IPS-NIHi7 (cell line): Measurements from ENCODE around the gene TMEM158.

Experiments
- DNase-seq: peaks from one replicate; pipeline ENCODE4 v3.0.0; 2012; ENCODE audit warnings: mixed read lengths; ENCODE audit errors: extremely low spot score

TMEM158 gene

DNA sequence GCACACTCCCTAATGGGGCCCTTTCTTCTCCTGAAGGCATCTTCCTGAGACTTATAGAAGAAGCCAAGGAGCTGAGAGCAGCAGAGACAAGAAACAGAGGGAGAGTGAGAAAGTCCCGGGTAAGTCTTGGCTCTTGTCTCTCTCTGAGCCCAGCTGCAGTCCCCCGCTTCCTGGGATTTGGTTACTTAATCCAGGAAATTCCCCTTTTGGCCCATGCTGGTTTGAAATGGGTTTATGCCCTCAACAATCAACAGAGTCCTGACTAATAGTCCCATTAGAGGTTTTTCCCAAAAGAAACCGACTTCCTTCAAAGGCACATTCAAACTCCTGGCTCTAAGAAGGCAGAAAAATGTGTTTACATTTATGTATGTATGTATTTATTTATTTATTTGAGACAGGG is 22.0 kb downstream of the TMEM158 start:
- DNase-seq, result no peak

DNA sequence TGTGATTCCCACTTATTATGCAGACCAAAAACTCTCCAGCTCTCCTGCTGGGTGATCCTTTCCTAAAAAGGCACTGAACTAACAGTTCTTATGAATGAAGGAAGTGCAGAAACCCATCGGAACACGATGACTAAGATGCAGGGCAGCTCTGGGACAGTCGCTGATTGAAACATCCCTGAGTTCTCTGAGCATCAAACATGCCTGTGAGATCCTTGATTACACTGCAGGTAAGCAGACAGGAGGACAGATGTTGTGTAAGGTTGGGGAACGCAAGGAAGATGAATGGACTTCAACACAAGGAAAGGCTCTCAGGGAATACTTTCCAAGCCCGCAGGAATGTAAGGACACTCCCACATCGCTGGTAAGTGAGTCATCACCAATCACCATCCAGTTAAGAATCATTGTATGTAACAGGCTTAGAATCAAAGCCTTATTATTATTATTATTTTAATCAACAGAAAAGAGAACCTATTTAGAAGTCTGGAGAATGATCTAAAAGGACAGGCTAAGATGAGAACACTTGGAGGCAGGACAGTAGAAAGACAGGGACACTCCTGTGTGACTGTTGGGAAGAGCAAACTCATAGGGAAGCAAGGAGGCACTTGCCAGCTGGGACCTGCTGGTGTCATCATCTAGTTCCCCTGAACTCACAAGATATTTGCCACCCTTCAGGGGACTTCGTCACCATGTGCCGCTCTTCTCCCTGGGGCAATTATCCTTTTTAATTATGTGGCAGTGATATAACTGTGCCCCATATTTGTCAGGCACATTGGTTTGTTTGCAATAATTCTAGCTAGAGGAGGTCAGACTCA is 26.0 kb downstream of the TMEM158 start:
- DNase-seq, result peak; percentile 66

DNA sequence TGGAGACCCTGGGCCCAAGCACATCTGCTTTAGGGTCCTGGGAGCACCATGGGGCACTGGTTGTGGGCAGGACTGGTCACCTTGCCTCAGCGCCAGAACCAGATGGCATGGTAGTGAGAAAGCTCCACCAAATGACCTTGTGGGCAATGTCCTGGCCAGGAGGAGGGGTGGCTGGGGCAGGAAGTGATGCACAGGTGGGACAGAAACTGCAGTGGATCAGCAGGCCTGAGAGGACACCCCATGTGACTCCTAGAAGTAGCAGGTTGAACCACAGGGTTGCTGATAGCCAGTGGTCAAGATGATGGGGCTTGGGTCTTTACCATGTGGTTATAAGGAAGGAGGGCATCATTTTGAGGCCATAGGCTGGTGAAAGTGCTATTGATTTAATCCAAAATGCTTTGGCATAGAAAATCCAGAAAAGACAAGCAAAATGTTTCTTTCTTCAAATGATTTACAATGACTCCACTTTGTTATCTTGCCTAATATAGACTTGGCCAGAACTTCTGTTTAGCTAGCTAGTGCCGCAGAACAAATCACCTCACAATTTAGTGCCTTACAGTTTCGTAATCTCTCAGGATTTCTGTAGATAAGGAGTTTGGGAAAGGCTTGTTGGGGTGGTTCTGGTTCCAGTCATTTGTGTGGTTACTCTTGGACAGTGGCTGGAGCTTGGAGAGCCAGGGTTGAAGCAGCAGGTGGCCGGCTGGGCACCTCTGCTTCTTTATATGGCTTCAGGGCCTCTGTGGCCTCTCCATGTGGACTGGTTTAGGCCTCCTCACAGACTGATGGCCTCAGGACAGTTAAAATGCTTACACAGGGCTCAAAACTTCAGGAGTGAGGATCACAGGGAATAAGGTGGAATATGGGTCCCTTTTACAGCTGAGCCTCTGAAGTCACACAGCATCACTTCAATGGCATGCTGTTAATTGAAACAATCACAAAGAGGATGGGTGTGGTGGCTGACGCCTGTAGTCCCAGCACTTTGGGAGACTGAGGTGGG is 27.5 kb downstream of the TMEM158 start:
- no peak for DNase-seq

- DNase-seq, result no peak
These were observed 31.3 kb downstream of the TMEM158 start for GRCh38 chr3:45194791-45195190.

- DNase-seq, result no peak
These were observed 34.1 kb downstream of the TMEM158 start for GRCh38 chr3:45191924-45192417.

- no peak for DNase-seq
These were observed 34.7 kb downstream of the TMEM158 start for GRCh38 chr3:45191424-45191823.

DNA sequence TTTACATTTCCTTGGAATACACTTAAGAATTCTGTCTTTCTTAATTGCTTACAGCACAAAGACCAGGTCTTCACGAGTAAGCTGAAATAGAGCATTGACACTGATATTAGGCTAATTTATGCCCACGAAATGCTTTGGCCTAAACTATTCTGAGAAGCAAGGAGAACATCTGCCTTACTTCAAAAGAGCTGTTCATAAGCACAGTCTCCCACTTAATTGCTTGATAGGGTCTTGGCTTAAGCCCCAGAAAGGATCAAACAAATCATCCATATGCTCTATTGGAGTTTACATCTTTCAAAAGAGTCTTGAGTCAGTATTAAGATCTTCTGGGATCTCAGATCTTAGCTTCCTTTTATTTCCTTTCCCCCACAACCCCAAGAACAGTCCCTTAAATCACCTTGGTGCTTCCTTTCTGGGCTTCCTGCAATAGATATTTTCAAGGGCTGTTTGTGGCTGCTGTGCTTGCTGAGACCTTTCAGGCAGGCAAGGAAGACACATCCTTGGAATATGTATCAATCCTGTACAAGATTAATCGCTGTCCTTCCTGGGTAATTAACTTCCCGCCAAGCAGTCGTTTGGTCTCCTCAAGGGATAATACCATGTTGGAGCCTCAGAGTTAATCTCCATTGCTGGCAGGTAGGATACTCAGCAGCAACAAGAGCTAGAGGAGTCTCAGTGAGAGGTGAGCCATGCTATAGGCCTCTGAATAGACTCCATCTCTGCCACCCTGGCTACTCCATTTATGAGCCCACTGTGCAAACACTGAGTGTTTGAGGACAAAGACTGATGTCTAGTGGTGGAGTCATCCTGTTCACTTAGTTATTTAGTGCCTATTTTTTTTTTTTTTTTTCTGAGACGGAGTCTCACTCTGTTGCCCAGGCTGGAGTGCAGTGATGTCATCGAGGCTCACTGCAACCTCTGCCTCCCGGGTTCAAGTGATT is 37.1 kb downstream of the TMEM158 start:
- DNase-seq, result no peak

DNA sequence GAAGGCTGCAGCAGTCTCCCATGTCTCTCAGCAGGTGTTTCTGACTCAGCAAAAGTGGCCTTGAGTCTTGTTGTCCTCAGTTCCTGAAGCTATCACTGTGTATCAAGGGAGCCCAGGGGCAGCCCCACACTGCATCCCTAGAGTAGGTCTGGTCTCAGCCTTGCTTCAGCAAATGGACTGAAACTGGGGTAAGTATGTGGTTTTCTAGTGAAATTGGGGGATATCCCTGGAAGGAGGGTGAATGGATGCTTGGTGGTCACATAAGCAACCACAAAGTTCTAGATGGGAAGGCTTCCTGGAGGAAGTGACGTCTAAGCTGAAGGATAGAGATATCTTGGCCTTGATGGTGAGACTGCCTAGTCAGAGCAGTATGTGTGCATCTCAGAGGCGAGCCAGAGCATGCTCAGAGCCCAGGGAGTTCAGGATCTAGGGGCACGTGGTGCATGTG is 38.4 kb downstream of the TMEM158 start:
- DNase-seq, result no peak

GRCh38 chr3:45186871-45187270 is 39.2 kb downstream of the TMEM158 start:
- DNase-seq, result no peak

GRCh38 chr3:45185461-45185860 is 40.6 kb downstream of the TMEM158 start:
- DNase-seq, result no peak

- DNase-seq, result no peak
These were observed 41.0 kb downstream of the TMEM158 start for GRCh38 chr3:45185052-45185451.

DNA sequence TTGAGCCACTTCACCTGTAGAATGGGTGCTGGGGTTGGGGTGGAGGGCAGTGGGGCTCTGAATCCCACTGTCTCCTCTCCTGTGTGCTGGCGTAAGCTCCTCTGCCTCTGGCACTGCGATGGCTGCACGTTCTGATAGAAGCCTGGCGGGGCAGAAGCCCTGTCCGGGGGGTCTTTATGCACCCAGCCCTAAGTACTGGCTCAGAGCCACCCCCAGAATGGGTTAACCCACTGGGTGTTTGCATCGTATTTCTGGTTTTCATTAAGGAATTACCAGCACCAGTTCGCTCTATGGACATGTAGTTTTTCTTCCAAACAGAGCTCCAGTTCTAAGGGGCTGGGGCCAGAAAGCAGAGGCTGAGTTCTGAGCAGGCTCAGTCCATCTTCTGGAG is 42.2 kb downstream of the TMEM158 start:
- DNase-seq, result no peak

DNA sequence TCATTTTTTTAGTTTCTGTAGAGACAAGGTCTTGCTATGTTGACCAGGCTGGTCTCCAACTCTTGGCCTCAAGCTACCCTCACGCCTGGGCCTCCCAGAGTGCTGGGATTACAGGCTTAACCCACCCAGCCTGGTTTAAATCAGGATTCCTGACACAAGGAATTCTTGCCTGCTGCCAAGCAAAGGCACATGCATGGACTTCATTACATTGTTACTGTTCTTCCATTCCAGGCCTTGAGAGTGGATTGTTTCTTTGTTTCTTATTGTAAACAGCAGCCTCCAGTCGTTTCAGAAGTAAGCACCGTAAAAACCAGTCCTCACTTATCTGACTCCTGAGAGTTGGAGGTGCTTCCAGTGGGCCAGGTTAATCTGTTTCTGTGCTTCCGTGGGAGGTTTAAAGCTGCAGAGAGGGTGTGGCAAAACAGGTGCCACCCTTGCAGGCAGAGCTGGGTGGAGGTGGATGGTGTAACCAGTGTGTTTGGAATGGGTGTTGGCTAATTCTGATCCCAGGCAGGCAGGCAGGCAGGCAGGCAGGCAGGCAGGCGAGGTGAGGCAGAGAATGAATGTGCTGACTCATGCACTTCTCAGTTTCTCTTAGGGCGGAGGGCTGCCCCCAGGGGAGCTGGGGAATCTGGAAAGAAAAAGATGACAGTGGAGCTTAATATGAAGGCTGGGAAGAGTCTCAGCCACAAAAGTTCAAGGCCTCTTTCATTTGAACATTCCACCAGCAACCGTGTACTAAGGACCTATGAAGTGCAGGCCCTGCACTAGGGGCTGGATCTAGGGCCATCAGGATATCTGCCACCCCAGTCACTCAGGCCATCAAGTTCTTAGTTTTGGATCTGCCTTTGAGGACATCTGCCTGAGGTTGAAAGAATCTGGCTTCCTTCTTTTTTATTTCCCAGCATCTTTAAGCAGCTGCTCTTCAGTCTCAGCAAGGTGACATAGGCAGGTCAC is 42.9 kb downstream of the TMEM158 start:
- DNase-seq, result peak; percentile 67

DNA sequence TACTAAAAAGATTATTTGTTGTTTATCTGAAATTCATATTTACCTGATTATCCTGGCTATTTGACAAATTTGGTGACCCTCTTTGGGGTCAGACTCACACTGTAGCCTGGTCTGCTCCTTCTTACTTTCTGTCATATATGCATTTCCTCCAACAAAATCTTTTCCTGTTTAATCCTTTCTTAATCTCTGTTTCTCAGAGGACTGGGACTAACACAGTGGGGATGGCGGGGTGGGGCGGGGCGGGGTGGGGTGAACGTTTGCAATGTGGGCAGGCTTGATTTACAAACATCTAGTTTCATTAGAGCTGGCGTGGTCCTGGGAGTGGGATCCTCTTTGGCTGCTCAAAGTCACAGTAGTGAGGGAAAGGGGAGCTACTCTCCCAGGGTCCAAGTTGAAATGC is 44.6 kb downstream of the TMEM158 start:
- DNase-seq, result no peak

DNA sequence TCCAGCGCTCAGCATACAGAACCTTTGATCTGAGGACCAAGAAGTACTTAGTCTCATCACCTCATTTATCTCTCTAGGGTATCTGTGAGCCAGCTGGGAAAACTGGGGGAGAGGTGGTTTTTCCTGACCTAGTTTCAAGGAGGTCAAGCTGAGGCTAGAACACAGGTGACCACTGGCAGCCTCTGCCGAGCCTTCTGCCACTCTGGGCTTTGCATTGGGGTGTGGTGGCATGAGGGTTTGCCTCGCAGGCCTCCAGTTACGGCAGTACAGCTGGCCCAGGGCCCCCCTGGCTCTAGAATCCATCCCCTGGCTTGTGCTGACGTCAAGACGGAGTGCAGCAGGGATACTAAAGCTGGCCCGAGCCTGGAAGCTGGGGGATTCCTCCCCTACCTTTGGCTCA is 45.2 kb downstream of the TMEM158 start:
- DNase-seq, result no peak

GRCh38 chr3:45180051-45180450 is 46.0 kb downstream of the TMEM158 start:
- DNase-seq, result no peak

- peak; percentile 21 for DNase-seq
These were observed 46.9 kb downstream of the TMEM158 start for GRCh38 chr3:45179163-45179562.

- no peak for DNase-seq
These were observed 47.7 kb downstream of the TMEM158 start for GRCh38 chr3:45178183-45179023.

DNA sequence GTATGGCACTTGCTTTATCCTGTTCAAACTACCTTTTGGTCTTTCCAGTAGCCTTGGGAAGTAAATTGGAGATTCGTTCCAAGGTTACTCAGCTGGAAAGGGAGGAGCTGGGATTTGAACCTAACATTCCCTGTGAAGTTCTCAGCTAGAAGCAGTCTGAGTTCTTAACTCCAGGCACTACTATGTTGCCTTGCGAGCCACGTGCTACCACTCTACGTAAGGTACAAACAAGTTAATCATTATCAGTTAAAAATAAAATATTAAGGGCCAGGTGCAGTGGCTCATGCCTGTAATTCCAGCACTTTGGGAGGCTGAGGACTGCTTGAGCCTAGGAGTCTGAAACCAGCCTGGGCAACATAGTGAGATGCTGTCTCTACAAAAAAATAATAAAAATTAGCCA is 49.2 kb downstream of the TMEM158 start:
- no peak for DNase-seq
